Neutrophil (primary cell): ENCODE results near the gene MOB3A.

Experiments
- H3K27ac ChIP-seq: fragments of 200-600 bp; sonication (generic); 2 replicates; pipeline ENCODE4 v1.5.1; 2016; ENCODE audit warnings: mild to moderate bottlenecking, moderate library complexity
- H3K27me3 ChIP-seq: fragments of 200-600 bp; sonication (generic); 2 replicates; pipeline ENCODE4 v1.6.0; 2016; ENCODE audit warnings: mild to moderate bottlenecking
- H3K36me3 ChIP-seq: fragments of 200-600 bp; sonication (generic); 2 replicates; pipeline ENCODE4 v1.5.1; 2017
- H3K4me1 ChIP-seq, 2 experiments: fragments of 200-600 bp in 1 of 2; sonication (generic) in 1 of 2; 1 replicate in 1 of 2; 2 replicates in 1 of 2; pipeline versions ENCODE4 v1.5.1 to v1.6.1; 2013 to 2016; ENCODE audit warnings: low read depth in 1 of 2, low read length in 1 of 2, mild to moderate bottlenecking in 1 of 2, moderate library complexity in 1 of 2; ENCODE audit not compliant: control insufficient read depth in 1 of 2, insufficient read depth in 1 of 2
- H3K4me3 ChIP-seq, 2 experiments: fragments of 200-600 bp in 1 of 2; sonication (generic) in 1 of 2; 1 replicate in 1 of 2; 2 replicates in 1 of 2; pipeline ENCODE4 v1.5.1; 2013 to 2016; ENCODE audit warnings: low read depth in 1 of 2, low read length in 1 of 2, mild to moderate bottlenecking in 1 of 2, moderate library complexity in 1 of 2
- H3K9me3 ChIP-seq: fragments of 200-600 bp; sonication (generic); 2 replicates; pipeline ENCODE4 v1.5.1; 2016
- TF ChIP-seq, protein P1 (sequence below): fragments of 200-600 bp; sonication (generic); IDR thresholded peaks from 2 replicates; pipeline ENCODE4 v1.5.1; 2016; ENCODE audit warnings: antibody characterized with exemption

MOB3A gene

DNA sequence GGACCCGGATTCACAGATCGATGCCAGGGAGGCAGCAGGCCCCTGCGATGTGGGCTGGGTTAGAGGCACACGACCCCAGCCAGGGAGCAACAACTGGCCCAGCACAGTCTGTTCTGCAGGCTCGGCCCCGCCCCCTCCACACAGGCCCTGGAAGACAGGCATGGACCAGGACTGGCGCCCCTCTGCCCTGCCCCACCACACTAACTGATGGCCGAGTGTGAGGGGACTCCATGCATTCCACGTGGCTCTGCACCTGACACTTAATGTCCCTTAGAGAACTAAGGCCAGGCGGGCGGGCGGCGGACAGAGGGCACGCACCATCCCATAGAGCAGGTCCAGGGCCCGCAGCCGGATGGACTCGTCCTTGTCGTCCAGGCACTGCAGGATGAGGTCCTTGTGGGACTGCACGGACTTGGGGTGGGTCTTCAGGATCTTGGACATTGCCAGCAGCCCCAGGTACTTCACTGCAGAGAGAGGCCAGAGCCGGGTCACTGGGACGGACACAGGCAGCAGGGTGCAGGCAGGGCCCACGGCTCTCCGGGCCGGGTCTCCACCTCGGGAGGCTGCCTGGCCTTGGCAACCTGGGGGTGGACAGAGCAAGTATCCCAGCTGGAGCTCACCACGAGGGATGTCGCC, 25.4 kb upstream of the MOB3A start:
- Histone ChIP-seq H3K27me3 (no peaks in the 10 kb centered on the region), H3K27ac (no peak overlapping the region), H3K36me3 (peaks cover 97% of the 10 kb centered on the region), H3K9me3 (no peaks in the 10 kb centered on the region), H3K4me3 (no peak overlapping the region), H3K4me1 (no peaks in the 10 kb centered on the region)
- TF ChIP-seq, protein P1, sequence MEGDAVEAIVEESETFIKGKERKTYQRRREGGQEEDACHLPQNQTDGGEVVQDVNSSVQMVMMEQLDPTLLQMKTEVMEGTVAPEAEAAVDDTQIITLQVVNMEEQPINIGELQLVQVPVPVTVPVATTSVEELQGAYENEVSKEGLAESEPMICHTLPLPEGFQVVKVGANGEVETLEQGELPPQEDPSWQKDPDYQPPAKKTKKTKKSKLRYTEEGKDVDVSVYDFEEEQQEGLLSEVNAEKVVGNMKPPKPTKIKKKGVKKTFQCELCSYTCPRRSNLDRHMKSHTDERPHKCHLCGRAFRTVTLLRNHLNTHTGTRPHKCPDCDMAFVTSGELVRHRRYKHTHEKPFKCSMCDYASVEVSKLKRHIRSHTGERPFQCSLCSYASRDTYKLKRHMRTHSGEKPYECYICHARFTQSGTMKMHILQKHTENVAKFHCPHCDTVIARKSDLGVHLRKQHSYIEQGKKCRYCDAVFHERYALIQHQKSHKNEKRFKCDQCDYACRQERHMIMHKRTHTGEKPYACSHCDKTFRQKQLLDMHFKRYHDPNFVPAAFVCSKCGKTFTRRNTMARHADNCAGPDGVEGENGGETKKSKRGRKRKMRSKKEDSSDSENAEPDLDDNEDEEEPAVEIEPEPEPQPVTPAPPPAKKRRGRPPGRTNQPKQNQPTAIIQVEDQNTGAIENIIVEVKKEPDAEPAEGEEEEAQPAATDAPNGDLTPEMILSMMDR, result no peak

DNA sequence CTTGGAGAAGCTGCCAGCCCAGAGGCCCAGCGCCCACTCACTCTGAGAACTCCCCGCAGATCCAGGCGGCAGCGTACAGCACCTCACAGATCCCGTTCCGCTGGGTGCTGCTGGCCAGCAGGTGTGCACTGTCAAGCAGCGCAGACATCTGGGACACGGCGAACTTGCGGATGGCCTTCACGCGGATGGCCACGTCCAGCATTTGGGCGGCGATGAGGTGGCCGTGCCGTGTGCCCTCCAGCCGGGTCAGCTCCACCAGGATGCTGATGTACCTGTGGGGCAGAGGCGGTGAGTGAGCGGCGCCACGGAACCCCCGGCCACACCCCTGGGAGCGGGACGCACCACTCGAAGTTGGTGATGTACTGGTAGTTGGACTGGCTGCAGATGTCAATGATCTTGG, 24.7 kb upstream of the MOB3A start:
- Histone ChIP-seq H3K36me3 (peaks cover 97% of the 10 kb centered on the region), H3K4me1 (no peaks in the 10 kb centered on the region), H3K27me3 (no peaks in the 10 kb centered on the region), H3K27ac (no peak overlapping the region), H3K4me3 (no peak overlapping the region), H3K9me3 (no peaks in the 10 kb centered on the region)
- TF ChIP-seq, protein P1, result no peak

DNA sequence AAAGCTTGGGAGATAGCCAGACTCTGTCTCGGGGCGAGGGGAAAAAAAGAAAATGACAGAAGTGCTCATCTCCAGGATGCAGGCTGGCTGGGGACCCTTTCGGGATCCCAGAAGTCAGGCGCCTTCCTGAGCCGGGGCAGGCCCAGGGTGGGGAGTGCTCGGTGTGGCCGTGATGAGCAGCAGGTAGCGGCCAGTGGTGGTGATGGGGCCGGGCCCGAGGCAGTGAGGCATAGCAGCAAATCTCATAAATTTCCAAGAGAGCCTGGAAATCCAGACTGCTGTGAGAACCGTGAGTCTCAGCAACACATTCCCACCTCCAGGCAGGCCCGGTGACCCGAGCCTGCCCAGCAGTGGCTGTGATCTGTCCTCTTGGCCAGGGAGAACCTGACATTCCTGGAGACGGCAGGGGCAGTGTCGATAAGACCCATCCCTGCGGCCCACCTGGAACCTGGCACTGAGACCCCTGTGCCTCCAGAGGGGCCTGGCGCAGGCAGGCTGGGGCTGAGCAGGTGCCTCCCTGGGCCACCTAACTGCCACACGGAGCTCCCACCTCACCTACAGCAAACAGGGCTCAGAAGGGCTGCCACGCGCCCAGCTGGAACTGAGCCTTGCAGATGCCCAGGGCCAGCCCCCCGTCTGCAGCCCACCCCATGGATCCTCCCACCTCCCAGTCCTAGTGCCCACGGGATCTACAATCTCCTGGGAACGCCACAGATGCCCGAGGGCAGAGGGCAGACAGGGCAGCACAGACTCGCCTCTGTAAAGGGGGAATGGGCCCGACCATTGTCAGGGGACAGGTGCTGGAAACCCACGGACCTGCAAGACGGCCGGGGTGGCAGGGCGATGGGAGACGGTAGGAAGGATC, 24.0 kb upstream of the MOB3A start:
- peaks cover 97% of the 10 kb centered on the region for H3K36me3 ChIP-seq
- no peak overlapping the region for H3K27ac ChIP-seq
- no peak overlapping the region for H3K4me3 ChIP-seq
- H3K4me1 ChIP-seq, result no peaks in the 10 kb centered on the region
- H3K9me3 ChIP-seq, result no peaks in the 10 kb centered on the region
- TF ChIP-seq, protein P1, result no peak
- H3K27me3 ChIP-seq, result no peaks in the 10 kb centered on the region

DNA sequence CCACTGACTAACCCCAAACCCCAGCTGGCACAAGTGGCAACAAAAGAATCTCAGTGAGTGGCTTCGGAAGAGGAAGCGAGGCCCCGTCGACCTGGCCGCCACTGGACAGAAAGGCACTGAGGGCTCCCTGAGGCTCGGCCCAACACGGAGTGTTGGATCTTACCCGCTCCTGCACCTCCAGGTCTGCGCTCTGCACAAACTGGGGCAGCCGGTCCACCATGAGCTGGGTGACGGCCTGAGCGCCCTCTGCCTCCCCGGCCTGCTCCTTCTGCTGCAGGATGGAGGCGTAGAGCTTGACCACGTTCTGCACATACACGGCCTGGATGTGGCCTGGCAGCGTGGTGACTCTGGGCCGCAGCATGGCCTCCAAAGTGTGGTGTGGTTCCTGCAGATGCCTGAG, 22.3 kb upstream of the MOB3A start:
- Histone ChIP-seq H3K27me3 (no peaks in the 10 kb centered on the region), H3K4me3 (no peak overlapping the region), H3K36me3 (peaks cover 98% of the 10 kb centered on the region), H3K27ac (no peak overlapping the region), H3K9me3 (no peaks in the 10 kb centered on the region), H3K4me1 (no peaks in the 10 kb centered on the region)
- TF ChIP-seq, protein P1, result no peak

DNA sequence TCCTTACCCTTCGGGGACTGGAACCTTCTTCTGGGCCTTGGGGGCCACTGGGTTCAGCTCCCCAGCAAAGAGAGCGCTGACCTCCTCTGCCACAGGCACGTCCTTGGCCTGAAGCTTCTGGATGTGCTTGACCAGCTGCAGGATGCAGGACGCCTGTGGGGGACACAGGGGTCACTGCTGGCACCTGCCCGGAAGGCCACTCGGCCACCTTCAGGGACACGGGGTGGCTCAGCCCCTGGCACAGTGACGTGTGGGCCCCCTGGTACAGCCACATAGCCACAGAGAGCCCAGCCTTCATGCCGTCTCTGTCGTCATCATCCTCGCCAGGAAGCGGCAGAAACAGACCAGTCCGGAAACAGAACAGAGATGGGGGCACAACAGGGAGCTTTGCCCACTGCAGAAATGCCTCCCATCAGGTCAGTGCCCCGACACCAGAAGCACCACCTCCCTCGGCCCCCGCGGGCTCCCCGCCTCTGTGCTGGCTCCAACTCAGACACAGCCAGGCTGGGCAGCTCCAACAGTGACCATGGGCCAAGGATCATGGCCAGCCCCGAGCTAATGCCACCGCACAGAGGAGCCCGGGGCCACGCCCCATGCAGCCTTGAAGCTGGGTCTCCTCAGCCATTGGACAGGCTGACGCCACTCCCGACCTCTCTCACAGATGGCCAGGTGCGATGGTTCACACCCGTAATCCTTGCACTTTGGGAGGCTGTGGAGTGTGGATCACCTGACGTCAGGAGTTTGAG, 21.3 kb upstream of the MOB3A start:
- Histone ChIP-seq H3K27ac (no peak overlapping the region), H3K36me3 (peaks cover 98% of the 10 kb centered on the region), H3K4me3 (no peak overlapping the region), H3K4me1 (no peaks in the 10 kb centered on the region), H3K9me3 (no peaks in the 10 kb centered on the region), H3K27me3 (no peaks in the 10 kb centered on the region)
- TF ChIP-seq, protein P1, result no peak
